ENCODE measurements around the gene RDH16. TPM values are rescaled to one million over a fixed set of nuclear protein-coding genes. Genes with fewer than 3 reads are reported as not detected.
"Not testable (repeated sequence)": the region's sequence is repeated elsewhere in the genome, so short reads cannot be mapped to it uniquely, and the experiment has no call there.

RDH16 gene
- total RNA-seq, 1 donor from 2014 or later = 0.32 TPM

GRCh38 chr12:56979628-56980027 is 22.2 kb upstream of the RDH16 start:
- Histone ChIP-seq H3K4me1 (no peaks in the 10 kb centered on the region), H3K36me3 (no peaks in the 10 kb centered on the region), H3K9me3 (no peaks in the 10 kb centered on the region), H3K27ac (no peak overlapping the region), H3K27me3 (no peaks in the 10 kb centered on the region), H3K4me3 (no peak overlapping the region)
- intact Hi-C loops (cut with DNase I) = no loop called here
- TF ChIP-seq CTCF (IDR thresholded peaks at IDR 0.05) = no peak
- no peak for ATAC-seq
- DNase-seq = no peak

- H3K9me3 ChIP-seq = no peaks in the 10 kb centered on the region
- H3K4me1 ChIP-seq = no peaks in the 10 kb centered on the region
- peak; percentile 43 for ATAC-seq
- TF ChIP-seq CTCF (IDR thresholded peaks at IDR 0.05) = no peak
- H3K36me3 ChIP-seq = no peaks in the 10 kb centered on the region
- no peak overlapping the region for H3K27ac ChIP-seq
- intact Hi-C loops (cut with DNase I) = no loop called here
- H3K27me3 ChIP-seq = no peaks in the 10 kb centered on the region
- DNase-seq = no peak
- H3K4me3 ChIP-seq = no peak overlapping the region
Observed at GRCh38 chr12:56978397-56979138, 21.2 kb upstream of the RDH16 start.

- H3K27me3 ChIP-seq = not testable (repeated sequence)
Observed at GRCh38 chr12:56977361-56977760, 20.0 kb upstream of the RDH16 start.

GRCh38 chr12:56974224-56974623 is 16.8 kb upstream of the RDH16 start:
- H3K4me3 ChIP-seq; H3K4me1 ChIP-seq; ATAC-seq; H3K27ac ChIP-seq; intact Hi-C loops (cut with DNase I); H3K27me3 ChIP-seq; DNase-seq; H3K9me3 ChIP-seq; H3K36me3 ChIP-seq: not testable (repeated sequence)

More at GRCh38 chr12:56977361-56977760, 20.0 kb upstream of the RDH16 start:
- ATAC-seq; H3K27ac ChIP-seq; H3K36me3 ChIP-seq; H3K4me1 ChIP-seq; H3K4me3 ChIP-seq; intact Hi-C loops (cut with DNase I); DNase-seq; H3K9me3 ChIP-seq: not testable (repeated sequence)

GRCh38 chr12:56968910-56969309 is 11.5 kb upstream of the RDH16 start:
- H3K4me1 ChIP-seq; H3K9me3 ChIP-seq; H3K27me3 ChIP-seq; H3K4me3 ChIP-seq; H3K36me3 ChIP-seq; DNase-seq; intact Hi-C loops (cut with DNase I); H3K27ac ChIP-seq; ATAC-seq: not testable (repeated sequence)

- intact Hi-C loops (cut with DNase I); DNase-seq; ATAC-seq; H3K27ac ChIP-seq; H3K9me3 ChIP-seq; H3K4me1 ChIP-seq; H3K36me3 ChIP-seq; H3K4me3 ChIP-seq; H3K27me3 ChIP-seq: not testable (repeated sequence)
Observed at GRCh38 chr12:56965997-56966642, 8.7 kb upstream of the RDH16 start.

- H3K27me3 ChIP-seq; H3K27ac ChIP-seq; DNase-seq; H3K9me3 ChIP-seq; ATAC-seq; H3K36me3 ChIP-seq; H3K4me1 ChIP-seq; H3K4me3 ChIP-seq; intact Hi-C loops (cut with DNase I): not testable (repeated sequence)
Observed at GRCh38 chr12:56965124-56965523, 7.7 kb upstream of the RDH16 start.

GRCh38 chr12:56963557-56963956 is 6.1 kb upstream of the RDH16 start:
- ATAC-seq; H3K4me3 ChIP-seq; DNase-seq; H3K9me3 ChIP-seq; H3K36me3 ChIP-seq; intact Hi-C loops (cut with DNase I); H3K27me3 ChIP-seq; H3K4me1 ChIP-seq; H3K27ac ChIP-seq: not testable (repeated sequence)

GRCh38 chr12:56962247-56962646 is 4.8 kb upstream of the RDH16 start:
- not testable (repeated sequence) for H3K9me3 ChIP-seq, ATAC-seq

More at GRCh38 chr12:56962247-56962646, 4.8 kb upstream of the RDH16 start:
- DNase-seq; H3K4me1 ChIP-seq; H3K27ac ChIP-seq; intact Hi-C loops (cut with DNase I); H3K4me3 ChIP-seq; H3K36me3 ChIP-seq; H3K27me3 ChIP-seq: not testable (repeated sequence)

Measured in upper lobe of right lung (tissue), 1 donor.